Caco-2 (cell line): ENCODE results near the gene TTC23. TPM values are rescaled to one million over a fixed set of nuclear protein-coding genes. Genes with fewer than 3 reads are reported as not detected.
A peak's percentile ranks its signal among the peaks of the same experiment; 100 is the strongest.

Experiments
- BruUV-seq: library from RNA; stranded (reverse); fragments of 400-500 nt; replicated peaks from 2 replicates; lab custom pipeline; 2021; lab: Mats Ljungman, UMichigan
- CTCF ChIA-PET: fragments of 300-600 bp; sonication (Branson Sonifier 250); formaldehyde crosslinking; loops from one replicate; lab custom pipeline; 2022; ENCODE audit warnings: antibody characterized with exemption; lab: Charles Lee
- POLR2A ChIA-PET: fragments of 300-600 bp; sonication (Branson Sonifier 250); formaldehyde crosslinking; loops from one replicate; lab custom pipeline; 2022; ENCODE audit warnings: antibody characterized with exemption; lab: Charles Lee
- DNase-seq, 2 experiments: peaks; one replicate each; pipeline versions ENCODE4 v3.0.0 to v3.0.0-alpha.2; 2020 to 2022
- H3K27me3 ChIP-seq: replicated peaks from 2 replicates; pipeline ENCODE4 v1.6.0; 2011; ENCODE audit warnings: low read length; ENCODE audit not compliant: control insufficient read depth, insufficient read depth
- H3K36me3 ChIP-seq: 2 replicates; pipeline ENCODE4 v1.5.1; 2011; ENCODE audit warnings: low read length; ENCODE audit not compliant: control insufficient read depth, insufficient read depth
- H3K4me1 ChIP-seq: fragments of 250-450 bp; sonication (Bioruptor Pico); 2 replicates; pipeline ENCODE4 v1.5.1; 2020; ENCODE audit warnings: mild to moderate bottlenecking
- H3K4me3 ChIP-seq: 2 replicates; pipeline ENCODE4 v1.5.1; 2011; ENCODE audit warnings: low read depth, mild to moderate bottlenecking, control low read depth, low read length
- H3K9me3 ChIP-seq: fragments of 250-450 bp; sonication (Bioruptor Pico); 2 replicates; pipeline ENCODE4 v1.5.1; 2020; ENCODE audit warnings: mild to moderate bottlenecking, moderate library complexity
- H3K27ac Mint-ChIP-seq: one replicate; pipeline ENCODE4 v1.8.0; 2022; ENCODE audit warnings: mixed read lengths; ENCODE audit not compliant: unreplicated experiment
- H3K27me3 Mint-ChIP-seq: one replicate; pipeline ENCODE4 v1.8.0; 2022; ENCODE audit warnings: mixed read lengths; ENCODE audit not compliant: insufficient read depth, unreplicated experiment
- H3K36me3 Mint-ChIP-seq: one replicate; pipeline ENCODE4 v1.8.0; 2022; ENCODE audit warnings: mild to moderate bottlenecking, mixed read lengths; ENCODE audit not compliant: insufficient read depth, unreplicated experiment
- H3K4me1 Mint-ChIP-seq: one replicate; pipeline ENCODE4 v1.8.0; 2022; ENCODE audit warnings: low read depth, mixed read lengths; ENCODE audit not compliant: unreplicated experiment
- H3K4me3 Mint-ChIP-seq: one replicate; pipeline ENCODE4 v1.8.0; 2022; ENCODE audit warnings: mild to moderate bottlenecking, moderate library complexity, mixed read lengths; ENCODE audit not compliant: unreplicated experiment
- H3K9me3 Mint-ChIP-seq: one replicate; pipeline ENCODE4 v1.8.0; 2022; ENCODE audit warnings: mixed read lengths; ENCODE audit not compliant: unreplicated experiment
- CTCF ChIP-seq, 2 experiments: fragments of 200-600 bp in 1 of 2; IDR thresholded peaks; 1 replicate in 1 of 2; 2 replicates in 1 of 2; pipeline versions ENCODE4 v1.5.1 to v1.8.0; 2011 to 2022; ENCODE audit warnings: antibody characterized with exemption in 1 of 2, control low read depth in 1 of 2, inconsistent platforms in 1 of 2, low read depth in 1 of 2, low read length in 1 of 2, mild to moderate bottlenecking in 1 of 2, moderate library complexity in 1 of 2; ENCODE audit not compliant: insufficient read depth in 1 of 2, severe bottlenecking in 1 of 2, unreplicated experiment in 1 of 2
- intact Hi-C: fragments of 100-400 bp; cut with micrococcal nuclease; formaldehyde crosslinking; loops from one replicate; pipeline ENCODE4 v1.10.0; 2022; ENCODE audit not compliant: unreplicated experiment
- total RNA-seq: library from RNA; stranded (reverse); gene quantifications from 2 replicates; pipeline ENCODE4 v1.2.3, GENCODE V29; 2022

Gene TTC23
- total RNA-seq, 1 experiment from 2014 or later, result 10.8 TPM

- Mint-ChIP-seq H3K27me3 (no peaks in the 10 kb centered on the region), H3K27ac (no peak overlapping the region), H3K4me3 (no peak overlapping the region), H3K9me3 (no peaks in the 10 kb centered on the region), H3K36me3 (no peaks in the 10 kb centered on the region), H3K4me1 (no peaks in the 10 kb centered on the region)
- intact Hi-C loops, result no loop called here
- DNase-seq, result no peak
- no peaks in the 10 kb centered on the region; the same call in 1 of the 2 replicates for H3K4me1 ChIP-seq
- CTCF ChIA-PET, result interaction anchor here (1.4 kb wide), 1 partner anchor 20 kb away, joined by 5 read pairs; no protein-coding TSS in a partner anchor
- no peaks in the 10 kb centered on the region for H3K9me3 ChIP-seq
- BruUV-seq, result TSS peak; percentile 41
- TF ChIP-seq CTCF (IDR thresholded peaks at IDR 0.05; ENCODE audit: insufficient read depth in 1 of 2, low read depth in 1 of 2, low read length in 1 of 2, severe bottlenecking in 1 of 2, unreplicated experiment in 1 of 2), result no peak
- H3K27me3 ChIP-seq, result no peaks in the 10 kb centered on the region
- H3K36me3 ChIP-seq, result no peaks in the 10 kb centered on the region
- POLR2A ChIA-PET, result interaction anchor here (1.9 kb wide), 1 partner anchor 481 kb away, joined by 19 read pairs; the partner anchor contains the start of gene LYSMD4
- peak overlapping the region; percentile 80 for H3K4me3 ChIP-seq
Measured at GRCh38 chr15:99252326-99252725, 2.9 kb upstream of the TTC23 start.

GRCh38 chr15:99250857-99251841, 1.8 kb upstream of the TTC23 start, which contains the start of gene LRRC28:
Gene LRRC28 (plus strand): TSS chr15:99251481. CDS start chr15:99255958, 4,477 bp downstream.
- Mint-ChIP-seq H3K9me3 (no peaks in the 10 kb centered on the region), H3K27ac (peak within 1 kb of the TSS; percentile 92), H3K4me1 (no peaks in the 10 kb centered on the region), H3K36me3 (no peaks in the 10 kb centered on the region), H3K27me3 (no peaks in the 10 kb centered on the region), H3K4me3 (no peak within 1 kb of the TSS)
- POLR2A ChIA-PET, result interaction anchor here (0.6 to 1.9 kb wide), 6 partner anchors 13 to 482 kb away, joined by 3 to 19 read pairs (median 4); partner anchors contain the start of genes LYSMD4 and SYNM
- no peaks in the 10 kb centered on the region for H3K27me3 ChIP-seq
- peak within 1 kb of the TSS; percentile 84 for H3K4me3 ChIP-seq
- TF ChIP-seq CTCF (IDR thresholded peaks at IDR 0.05; ENCODE audit: insufficient read depth in 1 of 2, low read depth in 1 of 2, low read length in 1 of 2, severe bottlenecking in 1 of 2, unreplicated experiment in 1 of 2), result no peak
- no peaks in the 10 kb centered on the region for H3K9me3 ChIP-seq
- H3K4me1 ChIP-seq, result no peaks in the 10 kb centered on the region; the same call in 1 of the 2 replicates
- BruUV-seq, result TSS peak; percentile 86
- intact Hi-C loops, result loop anchor here (1.0 kb wide), 2 partner anchors 146 to 482 kb away; partner anchors contain the start of genes LYSMD4 and SYNM
- CTCF ChIA-PET, result interaction anchor here (0.5 to 1.4 kb wide), 4 partner anchors 22 to 505 kb away, joined by 3 to 5 read pairs (median 4); partner anchors contain the start of gene LYSMD4
- no peaks in the 10 kb centered on the region for H3K36me3 ChIP-seq
- peak; percentile 97 to 98 for DNase-seq

- H3K36me3 ChIP-seq, result no peaks in the 10 kb centered on the region
- DNase-seq, result no peak
- no peaks in the 10 kb centered on the region for H3K9me3 ChIP-seq
- ChIA-PET POLR2A (interaction anchor here (1.0 to 1.9 kb wide), 2 partner anchors 236 to 483 kb away, joined by 3 to 19 read pairs; partner anchors contain the start of gene LYSMD4), CTCF (no interaction called here)
- Mint-ChIP-seq H3K9me3 (no peaks in the 10 kb centered on the region), H3K27ac (peak overlapping the region; percentile 92), H3K4me3 (no peak overlapping the region), H3K4me1 (no peaks in the 10 kb centered on the region), H3K27me3 (no peaks in the 10 kb centered on the region), H3K36me3 (no peaks in the 10 kb centered on the region)
- H3K4me3 ChIP-seq, result peak overlapping the region; percentile 84
- H3K4me1 ChIP-seq, result no peaks in the 10 kb centered on the region; the same call in 1 of the 2 replicates
- no TSS peak for BruUV-seq
- no peak for TF ChIP-seq CTCF (IDR thresholded peaks at IDR 0.05; ENCODE audit: insufficient read depth in 1 of 2, low read depth in 1 of 2, low read length in 1 of 2, severe bottlenecking in 1 of 2, unreplicated experiment in 1 of 2)
- no peaks in the 10 kb centered on the region for H3K27me3 ChIP-seq
- intact Hi-C loops, result no loop called here
Measured at GRCh38 chr15:99250494-99250856, 1.1 kb upstream of the TTC23 start.
